Hematopoietic multipotent progenitor cell treated with erythropoietin and hydrocortisone succinate and interleukin-3 and kit ligand, for 6 days (in vitro differentiated cells): ENCODE measurements around the gene MAD2L2.

Source experiments
- DNase-seq: peaks from one replicate; pipeline ENCODE4 v3.0.0-alpha.2; 2015

The MAD2L2 gene

GRCh38 chr1:11704691-11705475, 23.9 kb upstream of the MAD2L2 start:
- no peak for DNase-seq

GRCh38 chr1:11704194-11704529, 23.2 kb upstream of the MAD2L2 start:
- no peak for DNase-seq

- DNase-seq = no peak
Observed at GRCh38 chr1:11703357-11704193, 22.6 kb upstream of the MAD2L2 start.

GRCh38 chr1:11701981-11702803, 21.2 kb upstream of the MAD2L2 start:
- no peak for DNase-seq

- no peak for DNase-seq
Observed at GRCh38 chr1:11701551-11701961, 20.6 kb upstream of the MAD2L2 start.

GRCh38 chr1:11700601-11701467, 19.9 kb upstream of the MAD2L2 start:
- DNase-seq = no peak

GRCh38 chr1:11697893-11698210, 16.9 kb upstream of the MAD2L2 start:
- DNase-seq = no peak

- DNase-seq = peak; percentile 82
Observed at GRCh38 chr1:11697188-11697892, 16.4 kb upstream of the MAD2L2 start.

GRCh38 chr1:11695861-11696260, 14.9 kb upstream of the MAD2L2 start:
- no peak for DNase-seq

- no peak for DNase-seq
Observed at GRCh38 chr1:11693917-11694316, 13.0 kb upstream of the MAD2L2 start.

- DNase-seq = peak; percentile 77
Observed at GRCh38 chr1:11693024-11693590, 12.2 kb upstream of the MAD2L2 start.

GRCh38 chr1:11691928-11692711, 11.2 kb upstream of the MAD2L2 start:
- DNase-seq = no peak

GRCh38 chr1:11691302-11691914, 10.5 kb upstream of the MAD2L2 start, which contains the start of gene DRAXIN:
DRAXIN (plus strand) TSS chr1:11691710; CDS start chr1:11706259, 14,549 bp downstream.
- no peak for DNase-seq

- DNase-seq = no peak
Observed at GRCh38 chr1:11690397-11691301, 9.7 kb upstream of the MAD2L2 start.

- no peak for DNase-seq
Observed at GRCh38 chr1:11688506-11688905, 7.6 kb upstream of the MAD2L2 start.

GRCh38 chr1:11685210-11685752, 4.3 kb upstream of the MAD2L2 start:
- DNase-seq = no peak

GRCh38 chr1:11684070-11684469, 3.1 kb upstream of the MAD2L2 start:
- DNase-seq = no peak

GRCh38 chr1:11682799-11683198, 1.9 kb upstream of the MAD2L2 start:
- no peak for DNase-seq
